HG03354 (cell line): ENCODE data around the gene CNOT2.
"Not testable (repeated sequence)": the region's sequence is repeated elsewhere in the genome, so short reads cannot be mapped to it uniquely, and the experiment has no call there.

Experiments
- ATAC-seq: cut with Tn5 transposase; IDR thresholded peaks from one replicate; pipeline ENCODE4 v1.9.1; 2021; ENCODE audit warnings: mild to moderate bottlenecking; ENCODE audit not compliant: unreplicated experiment, poor library complexity, severe bottlenecking

Gene CNOT2

DNA sequence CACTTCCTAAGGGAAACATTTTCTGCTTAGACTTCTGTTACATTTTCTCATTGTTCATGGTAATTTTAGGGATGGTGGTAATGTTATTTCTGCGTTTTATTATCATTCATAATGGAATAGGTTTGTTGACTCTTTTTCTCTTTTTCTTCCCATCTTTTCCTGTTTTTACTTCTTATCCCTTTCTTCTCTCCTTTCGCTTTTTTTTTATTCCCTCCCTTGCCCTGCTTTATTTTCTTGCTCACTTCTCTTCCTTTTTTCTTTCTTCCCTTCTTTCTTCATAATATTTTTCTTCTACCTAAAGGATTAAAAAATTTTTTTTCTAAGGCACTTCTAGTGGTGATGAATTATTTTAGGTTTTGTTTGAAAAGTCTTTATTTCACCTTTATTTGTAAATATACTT, 45.6 kb downstream of the CNOT2 start:
- no peak for ATAC-seq

DNA sequence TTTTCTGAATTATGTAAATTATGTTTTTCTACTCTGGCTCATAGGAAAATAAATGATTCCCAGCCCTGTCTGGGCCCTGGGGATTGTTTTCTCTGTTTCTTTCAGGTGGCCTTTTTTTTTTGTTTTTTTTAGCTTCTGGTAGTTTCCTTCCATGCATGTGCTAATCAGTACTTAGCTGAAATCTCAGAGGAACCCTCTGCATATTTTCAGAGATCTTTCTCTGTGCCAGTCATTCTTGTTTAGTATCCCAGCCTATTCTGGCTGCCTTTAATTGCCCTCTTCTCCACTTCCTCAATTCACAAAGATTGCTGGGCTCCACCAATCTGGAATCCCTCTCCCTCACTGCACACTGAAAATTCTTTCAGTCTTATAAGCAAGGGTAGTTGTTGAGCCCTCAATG, 46.9 kb downstream of the CNOT2 start:
- ATAC-seq: no peak

DNA sequence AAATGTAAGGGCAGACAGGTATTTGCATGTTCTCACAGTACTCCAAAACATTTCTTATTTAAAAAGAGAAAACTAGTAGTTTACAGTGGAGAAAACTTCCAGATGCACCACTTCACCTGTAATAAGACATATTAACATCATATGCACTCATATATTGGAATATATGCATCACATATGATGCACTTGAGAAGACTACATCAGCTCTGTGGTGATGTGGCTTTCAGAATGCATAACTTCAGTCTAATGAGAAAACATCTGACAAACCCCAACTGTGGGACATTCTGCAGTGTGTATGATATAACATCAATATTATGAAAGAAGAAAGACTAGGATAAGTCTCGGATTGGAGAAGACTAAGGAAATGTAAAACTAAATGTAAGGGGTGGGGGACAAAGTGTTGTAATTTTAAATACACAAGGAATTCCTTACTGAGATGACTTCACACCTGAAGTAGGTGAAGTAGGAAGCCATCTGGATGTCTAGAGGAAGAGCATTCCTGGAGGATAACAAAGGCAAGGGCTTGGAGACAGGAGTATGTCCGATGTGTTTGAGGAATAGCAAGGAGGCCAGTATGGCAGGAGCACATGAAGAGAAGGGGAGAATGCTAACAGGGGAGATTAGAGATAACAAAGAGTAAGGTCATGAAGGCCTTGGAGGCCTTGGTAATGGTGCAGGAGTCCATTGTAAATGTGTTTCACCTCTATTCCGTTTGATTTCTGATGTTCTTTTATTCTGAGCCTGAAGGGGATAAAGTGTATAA, 49.0 kb downstream of the CNOT2 start:
- ATAC-seq: no peak

DNA sequence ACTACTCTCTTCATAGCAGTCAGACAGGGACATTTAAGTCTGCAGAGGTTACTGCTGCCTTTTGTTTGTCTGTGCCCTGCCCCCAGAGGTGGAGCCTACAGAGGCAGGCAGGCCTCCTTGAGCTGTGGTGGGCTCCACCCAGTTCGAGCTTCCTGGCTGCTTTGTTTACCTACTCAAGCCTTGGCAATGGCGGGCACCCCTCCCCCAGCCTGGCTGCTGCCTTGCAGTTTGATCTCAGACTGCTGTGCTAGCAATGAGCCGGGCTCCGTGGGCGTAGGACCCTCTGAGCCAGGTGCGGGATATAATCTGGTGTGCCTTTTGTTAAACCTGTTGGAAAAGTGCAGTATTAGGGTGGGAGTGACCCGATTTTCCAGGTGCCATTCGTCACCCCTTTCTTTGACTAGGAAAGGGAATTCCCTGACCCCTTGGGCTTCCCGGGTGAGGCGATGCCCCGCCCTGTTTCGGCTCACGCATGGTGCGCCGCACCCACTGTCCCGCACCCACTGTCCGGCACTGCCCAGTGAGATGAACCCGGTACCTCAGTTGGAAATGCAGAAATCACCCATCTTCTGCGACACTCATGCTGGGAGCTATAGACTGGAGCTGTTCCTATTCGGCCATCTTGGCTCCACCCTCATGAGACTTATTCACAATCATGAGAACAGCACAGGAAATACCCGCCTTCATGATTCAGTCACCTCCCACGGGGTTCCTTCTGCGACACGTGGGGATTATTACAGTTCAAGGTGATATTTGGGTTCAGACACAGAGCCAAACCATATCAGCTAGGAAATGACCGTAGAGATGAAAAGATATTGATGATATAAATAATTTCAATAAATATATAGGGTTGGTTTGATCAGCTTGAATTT, 61.7 kb downstream of the CNOT2 start:
- not testable (repeated sequence) for ATAC-seq

DNA sequence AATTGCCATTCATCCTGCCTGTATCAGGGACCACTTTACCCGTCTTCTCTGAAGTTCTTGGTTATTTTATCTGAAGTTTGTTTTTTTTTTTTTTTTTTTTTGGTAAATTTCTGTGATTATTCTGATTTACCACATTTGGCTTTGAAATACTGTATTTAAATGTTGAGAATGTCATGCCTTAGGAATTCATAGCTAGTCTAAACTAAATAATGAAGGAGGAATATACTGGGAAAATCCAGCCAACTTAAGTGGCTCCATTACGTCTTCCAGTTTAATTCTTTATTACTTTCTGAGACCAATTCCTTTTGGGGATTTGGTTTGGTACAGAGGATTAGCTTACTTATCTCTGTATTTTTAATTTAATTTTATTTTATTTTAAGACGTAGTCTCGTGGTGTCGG, 62.6 kb downstream of the CNOT2 start:
- ATAC-seq: no peak

DNA sequence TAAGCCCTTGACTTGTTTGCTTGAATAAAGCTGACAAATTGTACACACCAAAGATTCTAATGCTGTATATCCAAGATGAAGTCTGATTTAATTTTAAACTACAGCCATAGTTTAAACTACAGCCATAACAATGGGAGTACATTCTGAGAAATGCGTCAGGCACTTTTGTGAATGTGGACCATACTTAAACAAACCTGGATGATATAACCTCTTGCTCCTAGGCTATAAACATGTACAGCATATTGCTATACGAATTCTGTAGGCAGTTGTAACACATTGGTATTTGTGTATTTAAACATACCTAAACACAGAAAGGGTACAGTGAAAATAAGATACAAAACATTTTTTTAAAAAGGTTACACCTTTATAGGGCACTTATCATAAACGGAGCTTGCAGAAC, 63.4 kb downstream of the CNOT2 start:
- ATAC-seq: no peak

DNA sequence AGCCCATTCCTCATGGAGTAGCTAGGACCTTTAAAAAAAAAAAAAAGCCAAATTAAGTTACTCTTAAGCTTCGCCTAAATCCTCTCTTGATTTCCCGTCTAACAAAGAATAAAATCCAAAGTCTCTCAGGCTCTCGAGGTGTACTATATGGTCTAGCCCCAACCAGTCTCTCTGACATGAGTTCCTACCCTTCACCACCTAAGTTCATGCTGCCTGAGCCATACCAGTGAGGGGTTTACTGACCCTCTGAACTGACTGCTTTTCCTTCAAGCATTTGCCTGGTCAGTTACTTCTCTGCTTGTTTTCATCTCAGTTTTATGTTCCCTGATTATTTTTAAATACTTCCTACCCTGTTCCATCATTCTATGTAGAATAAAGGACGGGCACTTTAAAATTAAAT, 64.6 kb downstream of the CNOT2 start:
- ATAC-seq: no peak

DNA sequence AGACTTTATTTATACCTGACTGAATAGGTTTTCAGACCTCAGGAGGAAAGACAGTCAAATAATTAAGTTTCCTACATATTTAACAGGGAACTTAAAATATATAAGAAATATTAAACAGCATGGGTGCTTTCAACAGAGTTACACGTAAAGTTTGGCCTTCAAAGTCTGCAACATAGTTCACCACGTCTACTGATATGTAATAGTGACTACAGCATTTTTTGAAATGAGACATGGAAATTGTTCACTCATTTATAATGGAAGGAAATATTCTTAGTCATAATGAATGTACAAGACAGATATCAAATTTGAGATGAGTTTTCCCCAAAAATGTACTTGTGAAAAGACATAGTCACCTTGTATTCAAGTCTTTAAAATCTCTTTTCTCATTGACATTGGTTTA, 66.1 kb downstream of the CNOT2 start:
- no peak for ATAC-seq

DNA sequence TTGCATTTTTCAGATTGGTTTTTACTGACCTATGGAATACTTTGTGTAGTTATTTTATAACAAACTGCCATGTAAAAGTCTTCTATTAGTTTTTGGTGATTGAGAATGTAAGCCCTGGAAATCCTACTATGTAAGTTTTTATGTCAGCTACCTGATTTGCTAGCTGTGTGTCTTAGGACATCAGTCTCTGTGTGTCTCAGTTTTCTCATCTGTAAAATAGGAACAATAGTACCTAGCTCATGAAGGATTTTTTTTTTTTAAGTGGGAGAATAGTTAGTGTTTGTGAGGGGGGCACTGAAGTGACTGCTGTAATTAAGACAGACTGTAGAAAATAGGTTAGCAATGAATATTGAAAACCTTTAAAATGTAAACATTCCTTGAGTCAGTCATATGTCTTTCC, 70.9 kb downstream of the CNOT2 start:
- ATAC-seq: no peak

DNA sequence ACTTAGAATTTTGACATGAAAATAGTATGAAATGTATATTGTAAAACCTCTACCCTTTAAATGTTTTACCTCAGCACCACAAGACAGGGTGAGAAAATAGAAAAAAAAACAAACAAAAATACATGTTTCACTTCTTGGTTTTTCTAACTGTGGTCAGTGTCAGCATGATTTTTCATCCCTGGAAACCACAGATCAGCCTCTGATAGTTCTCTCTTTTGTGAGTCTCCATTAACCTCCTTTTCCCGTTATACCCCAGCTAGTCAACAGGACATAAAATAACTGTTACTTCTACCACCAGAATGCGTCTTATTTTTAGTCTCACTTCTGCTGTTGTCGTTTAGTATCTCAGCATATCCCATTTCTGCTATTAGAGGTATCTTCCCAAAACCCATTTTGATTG, 74.5 kb downstream of the CNOT2 start:
- peak; percentile 85 for ATAC-seq

DNA sequence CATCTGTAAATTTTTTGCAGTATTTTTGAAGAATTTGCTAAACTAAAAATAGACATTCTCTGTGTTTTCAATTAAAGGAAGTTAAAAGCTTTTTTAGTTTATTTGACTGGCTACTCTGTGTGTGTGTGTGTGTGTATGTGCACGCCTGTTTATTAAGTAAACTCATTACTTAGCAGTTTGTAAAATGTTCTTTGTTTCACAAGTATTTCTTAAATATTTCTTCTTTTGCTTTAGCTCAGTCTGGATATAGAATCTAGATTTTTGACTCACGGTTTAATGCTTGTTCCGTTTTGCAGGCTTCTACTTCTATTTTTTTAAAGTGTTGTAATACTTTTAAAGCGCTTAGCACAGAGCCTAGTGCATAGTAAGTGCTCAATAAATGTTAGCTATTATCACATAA, 76.4 kb downstream of the CNOT2 start:
- no peak for ATAC-seq

DNA sequence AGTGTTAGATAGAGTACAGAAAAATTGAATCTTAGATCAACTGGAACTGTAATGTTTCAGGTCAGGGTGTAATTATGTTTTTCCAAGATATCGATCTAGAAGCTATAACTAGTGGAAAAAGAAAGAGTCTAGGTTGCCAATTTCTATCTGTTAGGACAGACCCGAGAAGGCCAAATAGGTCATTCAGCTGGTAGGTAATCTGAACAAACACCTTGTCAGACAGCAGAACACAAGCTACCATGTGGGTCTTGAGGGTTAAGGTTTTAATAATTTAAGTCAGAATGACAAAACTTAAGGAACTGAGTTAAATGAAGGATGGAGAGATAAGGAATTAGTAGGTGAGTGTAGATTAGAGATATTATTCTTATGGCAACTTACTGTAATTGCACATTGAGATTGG, 78.0 kb downstream of the CNOT2 start:
- no peak for ATAC-seq

DNA sequence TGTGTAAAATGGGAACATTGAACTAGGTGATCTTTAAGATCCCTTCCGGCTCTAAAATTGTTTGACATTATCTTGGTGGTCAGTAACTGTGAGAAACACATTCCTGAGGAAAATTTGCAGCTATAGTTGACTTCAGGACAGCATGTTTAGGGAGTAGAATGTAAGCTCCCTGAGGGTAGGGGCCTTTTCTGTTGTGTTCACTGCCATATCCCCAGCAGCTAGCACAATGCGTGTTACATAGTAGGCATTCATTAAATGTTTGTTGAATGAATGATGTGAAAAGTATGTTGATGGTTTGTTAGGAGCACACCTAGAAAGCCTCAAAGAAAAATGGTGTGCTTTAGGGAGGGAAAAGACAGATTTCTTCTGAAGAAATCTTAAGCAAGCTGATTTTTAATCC, 84.3 kb downstream of the CNOT2 start:
- no peak for ATAC-seq

DNA sequence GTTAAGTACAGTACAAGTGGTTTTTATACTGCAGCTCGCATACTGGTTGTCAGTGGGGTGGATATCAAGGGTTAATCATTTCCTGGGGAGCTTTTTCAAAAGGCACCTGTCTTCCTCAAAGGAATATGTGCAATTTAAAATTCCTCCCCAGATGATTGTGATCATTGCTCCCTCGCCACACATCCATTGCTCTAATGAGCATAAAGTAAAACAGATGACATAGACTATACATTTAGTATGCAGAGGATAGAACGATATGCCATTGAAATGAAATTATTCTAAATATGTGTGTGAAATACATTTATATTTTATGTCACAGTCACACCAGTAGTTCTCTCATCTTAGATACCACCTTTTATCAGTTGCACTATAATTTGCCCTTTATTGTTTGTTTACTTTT, 86.5 kb downstream of the CNOT2 start:
- ATAC-seq: no peak

DNA sequence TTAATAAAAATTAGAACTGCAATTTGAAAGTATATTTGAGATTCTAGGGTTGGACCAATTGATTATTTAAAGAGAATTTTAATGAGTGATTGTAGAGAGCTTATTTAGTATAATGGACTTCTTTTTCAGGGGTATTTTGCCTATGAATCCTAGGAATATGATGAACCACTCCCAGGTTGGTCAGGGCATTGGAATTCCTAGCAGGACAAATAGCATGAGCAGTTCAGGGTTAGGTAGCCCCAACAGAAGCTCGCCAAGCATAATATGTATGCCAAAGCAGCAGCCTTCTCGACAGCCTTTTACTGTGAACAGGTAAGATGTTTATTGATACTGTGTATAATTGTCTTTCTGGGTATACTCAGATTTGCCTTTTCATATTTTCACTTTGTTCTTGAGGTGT, 86.9 kb downstream of the CNOT2 start:
- ATAC-seq: no peak

DNA sequence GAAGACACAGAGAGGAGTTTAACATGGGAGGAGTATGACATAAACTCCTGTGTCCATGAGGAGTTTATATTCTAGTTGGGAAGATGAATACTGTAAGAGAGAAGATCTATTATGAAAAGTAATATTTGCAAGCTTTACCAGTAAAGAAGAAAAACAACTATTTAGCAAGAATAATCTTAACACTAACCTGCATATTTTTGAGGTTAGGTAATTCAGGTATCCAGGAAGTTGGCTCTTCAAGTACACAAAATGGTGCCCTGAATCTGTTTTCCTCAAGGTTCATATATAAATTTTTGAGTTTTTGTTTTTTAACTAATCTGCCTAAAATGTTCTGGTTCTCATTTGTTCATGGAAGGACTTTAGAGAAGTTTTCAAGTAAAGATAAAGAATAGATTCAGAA, 89.0 kb downstream of the CNOT2 start:
- no peak for ATAC-seq

DNA sequence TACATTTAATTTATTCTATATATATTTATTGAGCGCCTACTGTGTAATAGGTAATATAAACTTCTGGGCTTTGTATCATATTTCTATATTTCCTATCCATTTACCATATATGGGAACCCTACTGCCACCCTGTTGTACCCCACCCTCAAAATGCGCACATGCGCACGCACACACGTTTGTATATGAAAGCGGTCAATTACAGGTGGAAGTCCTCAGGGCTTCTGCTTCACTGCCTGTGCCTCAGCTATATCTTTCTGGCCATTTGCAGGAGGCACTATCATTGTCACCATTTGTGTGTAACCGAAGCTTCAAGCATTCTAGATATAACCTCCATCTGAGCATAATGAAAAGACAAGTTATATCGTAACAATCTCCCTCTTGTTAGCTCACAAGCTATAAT, 91.5 kb downstream of the CNOT2 start:
- ATAC-seq: no peak

DNA sequence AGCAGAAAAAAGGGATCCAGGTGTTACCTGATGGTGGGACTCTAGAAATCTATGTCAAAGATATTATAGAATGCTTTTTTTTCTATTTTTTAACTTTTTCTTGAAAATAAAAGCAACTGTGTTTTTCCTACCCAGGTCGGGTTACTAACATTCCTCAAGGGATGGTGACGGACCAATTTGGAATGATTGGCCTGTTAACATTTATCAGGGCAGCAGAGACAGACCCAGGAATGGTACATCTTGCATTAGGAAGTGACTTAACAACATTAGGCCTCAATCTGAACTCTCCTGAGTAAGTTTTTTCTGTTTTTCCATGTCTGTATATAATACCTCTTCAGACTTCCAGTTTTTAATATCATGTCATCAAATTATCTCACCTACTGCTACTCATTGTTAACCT, 95.3 kb downstream of the CNOT2 start:
- ATAC-seq: no peak

DNA sequence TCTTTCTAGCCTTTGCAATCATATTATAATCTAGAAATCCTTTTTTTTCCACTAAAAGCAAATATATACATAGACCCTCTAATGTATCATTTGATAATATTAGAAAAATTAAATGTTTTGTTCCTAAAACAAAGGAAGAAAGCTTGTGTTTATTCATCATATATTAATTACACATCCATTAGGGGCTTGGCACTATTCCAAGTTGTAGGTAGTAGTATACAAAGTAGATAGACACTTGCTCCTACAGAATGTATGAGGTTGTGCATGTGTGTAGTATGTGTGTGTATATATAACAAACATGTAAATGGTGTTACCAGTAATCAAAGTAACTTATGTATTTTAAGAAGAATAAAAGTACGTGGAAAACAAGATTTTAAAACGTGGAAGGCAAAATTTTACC, 107.8 kb downstream of the CNOT2 start:
- no peak for ATAC-seq

DNA sequence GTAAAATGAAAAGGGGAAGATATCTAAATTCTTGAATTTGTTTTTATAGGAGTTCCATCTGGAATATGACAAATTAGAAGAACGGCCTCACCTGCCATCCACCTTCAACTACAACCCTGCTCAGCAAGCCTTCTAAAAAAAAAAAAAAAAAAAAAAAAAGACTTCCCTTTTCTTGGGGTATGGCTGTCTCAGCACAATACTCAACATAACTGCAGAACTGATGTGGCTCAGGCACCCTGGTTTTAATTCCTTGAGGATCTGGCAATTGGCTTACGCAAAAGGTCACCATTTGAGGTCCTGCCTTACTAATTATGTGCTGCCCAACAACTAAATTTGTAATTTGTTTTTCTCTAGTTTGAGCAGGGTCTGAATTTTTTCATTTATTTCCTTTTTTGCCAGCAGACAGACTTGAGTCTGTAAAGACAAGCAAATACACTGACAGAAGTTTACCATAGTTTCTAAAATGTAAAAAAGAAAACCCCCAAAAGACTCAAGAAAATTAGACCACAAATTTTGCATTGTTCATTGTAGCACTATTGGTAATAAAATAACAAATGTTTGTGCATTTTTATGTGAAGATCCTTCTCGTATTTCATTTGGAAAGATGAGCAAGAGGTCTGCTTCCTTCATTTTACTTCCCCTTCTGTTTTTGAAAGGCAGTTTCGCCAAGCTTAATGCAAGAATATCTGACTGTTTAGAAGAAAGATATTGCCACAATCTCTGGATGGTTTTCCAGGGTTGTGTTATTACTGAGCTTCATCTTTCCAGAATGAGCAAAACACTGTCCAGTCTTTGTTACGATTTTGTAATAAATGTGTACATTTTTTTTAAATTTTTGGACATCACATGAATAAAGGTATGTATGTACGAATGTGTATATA, 110.8 kb downstream of the CNOT2 start:
- ATAC-seq: no peak
